Osteocyte (in vitro differentiated cells): ENCODE data around the gene UBL4B. TPM values are rescaled to one million over a fixed set of nuclear protein-coding genes. Genes with fewer than 3 reads are reported as not detected.
"Not testable (repeated sequence)": the region's sequence is repeated elsewhere in the genome, so short reads cannot be mapped to it uniquely, and the experiment has no call there.

Experiments
- DNase-seq: peaks from one replicate; pipeline ENCODE4 v3.0.0; 2021; ENCODE audit warnings: mixed read lengths; ENCODE audit not compliant: unreplicated experiment; ENCODE audit errors: extremely low spot score
- H3K27ac Mint-ChIP-seq: one replicate; pipeline ENCODE4 v1.8.0; 2021; ENCODE audit warnings: mild to moderate bottlenecking, mixed read lengths; ENCODE audit not compliant: unreplicated experiment
- H3K27me3 Mint-ChIP-seq: one replicate; pipeline ENCODE4 v1.8.0; 2021; ENCODE audit warnings: mixed read lengths; ENCODE audit not compliant: unreplicated experiment
- H3K36me3 Mint-ChIP-seq: one replicate; pipeline ENCODE4 v1.8.0; 2021; ENCODE audit warnings: mixed read lengths; ENCODE audit not compliant: unreplicated experiment
- H3K4me1 Mint-ChIP-seq: one replicate; pipeline ENCODE4 v1.8.0; 2021; ENCODE audit warnings: mixed read lengths; ENCODE audit not compliant: unreplicated experiment
- H3K4me3 Mint-ChIP-seq: one replicate; pipeline ENCODE4 v1.8.0; 2021; ENCODE audit warnings: mild to moderate bottlenecking, moderate library complexity, mixed read lengths; ENCODE audit not compliant: unreplicated experiment
- H3K9me3 Mint-ChIP-seq: one replicate; pipeline ENCODE4 v1.8.0; 2021; ENCODE audit warnings: mixed read lengths; ENCODE audit not compliant: unreplicated experiment
- CTCF ChIP-seq: fragments of 200-600 bp; sonication (generic); IDR thresholded peaks from 2 replicates; pipeline ENCODE4 v1.5.0; 2021; ENCODE audit warnings: antibody characterized with exemption, mild to moderate bottlenecking, moderate library complexity
- total RNA-seq: library from RNA; stranded (reverse); gene quantifications from 2 replicates; pipeline ENCODE4 v1.2.1, GENCODE V29; 2021

Gene UBL4B
- total RNA-seq, 1 donor from 2014 or later: not detected

GRCh38 chr1:110070282-110070669 is 42.0 kb upstream of the UBL4B start:
- Mint-ChIP-seq H3K9me3 (no peaks in the 10 kb centered on the region), H3K4me1 (peaks cover 7% of the 10 kb centered on the region), H3K27me3 (peaks cover 75% of the 10 kb centered on the region), H3K36me3 (no peaks in the 10 kb centered on the region), H3K27ac (no peak overlapping the region), H3K4me3 (no peak overlapping the region)
- no peak for TF ChIP-seq CTCF
- DNase-seq: no peak

DNA sequence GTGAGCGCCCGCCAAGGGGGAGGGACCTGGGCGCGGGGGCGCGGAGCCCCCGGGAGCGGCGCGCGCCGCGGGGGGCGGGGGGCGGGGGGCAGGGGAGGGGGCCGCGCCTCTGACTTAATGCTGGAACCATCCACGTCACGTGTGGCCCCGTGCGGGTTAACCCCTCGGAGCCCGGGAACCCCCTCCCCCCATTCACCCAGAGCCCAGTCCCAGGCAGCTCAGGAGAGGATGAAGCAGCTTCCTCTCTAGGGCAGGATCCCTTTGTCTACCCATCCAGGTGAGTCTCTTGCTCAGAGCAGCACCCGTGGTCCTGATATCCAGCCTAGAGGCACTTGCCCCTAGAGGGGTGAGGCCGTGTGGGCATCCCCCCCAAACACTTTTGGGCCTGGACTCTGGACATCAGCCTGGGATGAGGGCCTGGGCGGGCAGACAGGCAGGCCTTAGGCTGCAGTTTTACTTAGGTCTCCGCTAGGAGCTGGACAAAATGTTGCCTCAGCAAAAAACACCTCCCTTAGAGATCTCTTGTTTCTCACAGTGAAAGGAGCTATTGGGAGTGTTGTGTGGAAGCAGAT is 41.5 kb upstream of the UBL4B start, which contains the start of gene ALX3:
Gene ALX3 (minus strand): TSS at position 2 of the 572 bp plus-strand sequence. CDS start 60 bp downstream, outside the sequence.
- no peak for TF ChIP-seq CTCF
- no peak for DNase-seq
- no peaks in the 10 kb centered on the region for H3K9me3 Mint-ChIP-seq
- H3K4me1 Mint-ChIP-seq: peaks cover 6% of the 10 kb centered on the region
- no peaks in the 10 kb centered on the region for H3K36me3 Mint-ChIP-seq
- H3K4me3 Mint-ChIP-seq: no peak within 1 kb of the TSS
- H3K27ac Mint-ChIP-seq: no peak within 1 kb of the TSS
- H3K27me3 Mint-ChIP-seq: peaks cover 78% of the 10 kb centered on the region

GRCh38 chr1:110074166-110074565 is 38.1 kb upstream of the UBL4B start:
- no peak for TF ChIP-seq CTCF
- Mint-ChIP-seq H3K27me3 (peaks cover 75% of the 10 kb centered on the region), H3K36me3 (no peaks in the 10 kb centered on the region)

GRCh38 chr1:110076789-110077500 is 35.3 kb upstream of the UBL4B start:
- Mint-ChIP-seq H3K4me3 (no peak overlapping the region), H3K4me1 (no peaks in the 10 kb centered on the region), H3K27me3 (peaks cover 65% of the 10 kb centered on the region), H3K9me3 (no peaks in the 10 kb centered on the region), H3K27ac (no peak overlapping the region), H3K36me3 (no peaks in the 10 kb centered on the region)
- DNase-seq: no peak
- TF ChIP-seq CTCF: no peak

More at GRCh38 chr1:110074166-110074565, 38.1 kb upstream of the UBL4B start:
- no peaks in the 10 kb centered on the region for H3K9me3 Mint-ChIP-seq
- DNase-seq: no peak
- H3K27ac Mint-ChIP-seq: no peak overlapping the region
- H3K4me1 Mint-ChIP-seq: no peaks in the 10 kb centered on the region
- no peak overlapping the region for H3K4me3 Mint-ChIP-seq

DNA sequence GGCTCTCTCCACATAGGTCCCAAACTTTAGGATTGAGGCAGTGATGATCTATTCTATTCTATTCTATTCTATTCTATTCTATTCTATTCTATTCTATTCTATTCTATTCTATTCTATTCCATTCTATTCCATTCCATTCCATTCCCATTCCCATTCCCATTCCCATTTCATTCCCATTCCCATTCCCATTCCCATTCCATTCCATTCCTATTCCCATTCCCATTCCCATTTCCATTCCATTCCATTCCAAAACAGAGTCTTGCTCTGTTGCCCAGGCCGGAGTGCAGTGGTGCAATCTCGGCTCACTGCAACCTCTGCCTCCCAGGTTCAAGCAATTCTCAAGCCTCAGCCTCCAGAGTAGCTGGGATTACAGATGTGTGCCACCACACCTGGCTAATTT is 32.2 kb upstream of the UBL4B start:
- not testable (repeated sequence) for H3K4me1 Mint-ChIP-seq, H3K27ac Mint-ChIP-seq, DNase-seq, H3K4me3 Mint-ChIP-seq, H3K9me3 Mint-ChIP-seq, H3K36me3 Mint-ChIP-seq
- H3K27me3 Mint-ChIP-seq: peaks cover 64% of the 10 kb centered on the region
